ENCODE results near the gene TPPP. TPM values are rescaled to one million over a fixed set of nuclear protein-coding genes. Genes with fewer than 3 reads are reported as not detected.
A peak's percentile ranks its signal among the peaks of the same experiment; 100 is the strongest.
"Not testable (repeated sequence)": the region's sequence is repeated elsewhere in the genome, so short reads cannot be mapped to it uniquely, and the experiment has no call there.

TPPP gene
- total RNA-seq (10 to 100 TPM in 1 of 2 donors, 1 to 10 TPM in 1; 6.4 to 24.1 TPM), polyA plus RNA-seq (1 to 10 TPM; 3.7 to 5.2 TPM)
- long read RNA-seq, donor 1 = 0 reads
- long read RNA-seq, donor 2 = 0 reads
- long read RNA-seq, donor 3 = 0 reads
- long read RNA-seq, donor 4 = 0 reads
- long read RNA-seq, donor 5, full-length matches to known transcripts = 3 of 3 reads
- long read RNA-seq, donor 5, partial matches to known transcripts = 0 of 3 reads
- long read RNA-seq, donor 5, other reads (novel, unspliced or antisense) = 0 of 3 reads

DNA sequence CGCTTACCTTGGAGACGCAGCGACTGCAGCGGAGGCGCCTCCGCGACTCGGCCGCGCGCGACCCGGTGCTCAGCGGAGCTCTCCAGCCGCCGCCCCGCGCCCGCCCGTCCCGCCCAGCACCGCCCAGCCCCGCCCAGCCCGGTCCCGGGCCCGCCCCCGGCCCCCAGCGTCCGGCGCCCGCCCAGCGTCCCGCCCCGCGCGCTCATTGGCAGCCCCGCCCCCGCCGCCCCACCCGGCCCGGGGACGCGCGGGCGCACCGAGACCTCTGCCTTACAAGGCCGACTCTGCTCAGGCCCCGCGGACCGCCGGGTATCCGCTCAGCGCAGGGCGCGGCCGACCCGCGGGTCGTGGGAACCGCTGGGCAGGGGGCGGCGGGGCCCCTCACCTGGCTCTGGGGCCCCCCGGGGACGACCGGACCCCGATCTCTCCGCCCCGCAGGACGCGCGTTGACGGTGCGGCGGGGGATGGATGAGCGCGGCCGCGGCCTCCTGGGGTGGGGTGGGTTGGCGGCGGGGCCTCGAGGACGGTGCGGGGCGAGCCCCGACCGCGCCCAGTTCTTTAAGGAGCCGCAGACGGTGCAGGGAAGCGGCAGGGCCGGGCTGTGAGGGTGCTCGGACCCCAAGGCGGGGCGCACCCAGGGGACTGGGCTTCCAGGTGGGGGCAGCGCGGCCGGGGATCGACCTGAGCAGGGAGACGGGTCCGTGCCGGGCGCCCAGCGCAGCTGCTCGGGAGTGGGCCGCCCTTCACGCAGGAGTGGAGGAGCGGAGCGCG is at the start of gene TPPP:
Gene TPPP (minus strand): TSS at position 82 of the 771 bp plus-strand sequence. CDS start 15,292 bp downstream, outside the sequence.
- Histone ChIP-seq H3K4me3 (peak within 1 kb of the TSS; percentile 35), H3K27ac (ENCODE audit: low read depth in 1 of 2, low read length in 1 of 2) (peak within 1 kb of the TSS in 1 of 2 donors; percentile 97)
- not testable (repeated sequence) for H3K9ac ChIP-seq (ENCODE audit: insufficient read depth in 1 of 2, low read length in 2 of 2); H3K9me3 ChIP-seq (ENCODE audit: control insufficient read depth in 4 of 4, insufficient read depth in 3 of 4, low read length in 3 of 4); H3K36me3 ChIP-seq (ENCODE audit: control insufficient read depth in 4 of 4, insufficient read depth in 4 of 4, low read length in 4 of 4); H3K27me3 ChIP-seq (ENCODE audit: control insufficient read depth in 3 of 3, insufficient read depth in 3 of 3, low read length in 2 of 3); H3K4me1 ChIP-seq (ENCODE audit: control insufficient read depth in 5 of 5, insufficient read depth in 5 of 5, low read length in 5 of 5)
- DNase-seq (peak; percentile 85 to 88 (median 88)), ATAC-seq (ENCODE audit: insufficient read depth, low FRiP score) (peak; percentile 96)
- WGBS, 2 donors = 1 to 2% methylated on average over 57 to 100 of the region's 109 CpGs

DNA sequence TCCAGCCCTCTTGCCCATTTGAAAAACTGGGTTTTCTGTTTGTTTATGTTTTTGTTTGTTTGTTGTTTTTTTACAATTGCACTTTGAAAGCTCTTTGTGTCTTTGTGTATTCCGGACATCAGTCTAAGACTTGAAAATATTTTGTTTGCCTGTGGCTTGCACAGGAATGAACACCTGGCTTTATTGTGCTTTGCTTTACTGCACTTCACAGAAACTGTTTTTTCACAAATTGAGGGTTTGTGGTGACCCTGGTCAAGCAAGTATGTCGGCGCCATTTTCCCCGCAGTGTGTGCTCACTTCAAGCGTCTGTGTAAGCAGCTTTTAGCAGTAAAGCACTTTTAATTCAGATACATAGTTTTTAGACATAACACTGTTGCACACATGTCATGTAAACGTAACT is 49.1 kb upstream of the TPPP start:
- not testable (repeated sequence) for H3K9ac ChIP-seq (ENCODE audit: insufficient read depth in 1 of 2, low read length in 2 of 2); H3K9me3 ChIP-seq (ENCODE audit: control insufficient read depth in 4 of 4, insufficient read depth in 3 of 4, low read length in 3 of 4); H3K27me3 ChIP-seq (ENCODE audit: control insufficient read depth in 3 of 3, insufficient read depth in 3 of 3, low read length in 2 of 3); DNase-seq; H3K4me3 ChIP-seq; H3K27ac ChIP-seq (ENCODE audit: low read depth in 1 of 2, low read length in 1 of 2); H3K4me1 ChIP-seq (ENCODE audit: control insufficient read depth in 5 of 5, insufficient read depth in 5 of 5, low read length in 5 of 5); ATAC-seq (ENCODE audit: insufficient read depth, low FRiP score)
- peaks cover 0 to 16% (median 0%) of the 10 kb centered on the region in 4 donors for H3K36me3 ChIP-seq (ENCODE audit: control insufficient read depth in 4 of 4, insufficient read depth in 4 of 4, low read length in 4 of 4)
- 85 to 91% methylated on average over 6 of the region's 6 CpGs for WGBS, 2 donors

DNA sequence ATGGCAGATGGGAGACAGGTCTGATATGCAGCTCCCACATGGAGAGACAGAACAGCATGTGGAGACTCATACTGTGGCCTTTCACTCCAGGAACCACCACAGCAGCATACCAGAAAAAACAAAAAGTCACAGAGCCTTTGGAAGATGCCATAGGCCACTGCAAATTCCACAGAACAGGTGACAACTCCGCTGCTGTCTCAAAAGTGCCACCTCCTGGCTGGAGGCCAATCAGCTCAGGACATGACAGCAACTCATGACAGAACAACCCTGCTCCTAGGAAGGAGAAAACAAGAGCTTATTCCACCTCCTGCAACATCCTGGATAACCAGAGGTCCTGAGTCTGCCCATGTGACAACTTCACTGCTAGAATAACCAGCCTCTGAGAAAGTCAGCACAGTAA is 41.0 kb upstream of the TPPP start:
- not testable (repeated sequence) for H3K9ac ChIP-seq (ENCODE audit: insufficient read depth in 1 of 2, low read length in 2 of 2); H3K4me3 ChIP-seq; ATAC-seq (ENCODE audit: insufficient read depth, low FRiP score); H3K27ac ChIP-seq (ENCODE audit: low read depth in 1 of 2, low read length in 1 of 2); DNase-seq; H3K9me3 ChIP-seq (ENCODE audit: control insufficient read depth in 4 of 4, insufficient read depth in 3 of 4, low read length in 3 of 4); H3K4me1 ChIP-seq (ENCODE audit: control insufficient read depth in 5 of 5, insufficient read depth in 5 of 5, low read length in 5 of 5); H3K27me3 ChIP-seq (ENCODE audit: control insufficient read depth in 3 of 3, insufficient read depth in 3 of 3, low read length in 2 of 3)
- 31 to 90% methylated on average over 1 of the region's 1 CpG for WGBS, 2 donors
- peaks cover 0 to 23% (median 0%) of the 10 kb centered on the region in 4 donors for H3K36me3 ChIP-seq (ENCODE audit: control insufficient read depth in 4 of 4, insufficient read depth in 4 of 4, low read length in 4 of 4)

DNA sequence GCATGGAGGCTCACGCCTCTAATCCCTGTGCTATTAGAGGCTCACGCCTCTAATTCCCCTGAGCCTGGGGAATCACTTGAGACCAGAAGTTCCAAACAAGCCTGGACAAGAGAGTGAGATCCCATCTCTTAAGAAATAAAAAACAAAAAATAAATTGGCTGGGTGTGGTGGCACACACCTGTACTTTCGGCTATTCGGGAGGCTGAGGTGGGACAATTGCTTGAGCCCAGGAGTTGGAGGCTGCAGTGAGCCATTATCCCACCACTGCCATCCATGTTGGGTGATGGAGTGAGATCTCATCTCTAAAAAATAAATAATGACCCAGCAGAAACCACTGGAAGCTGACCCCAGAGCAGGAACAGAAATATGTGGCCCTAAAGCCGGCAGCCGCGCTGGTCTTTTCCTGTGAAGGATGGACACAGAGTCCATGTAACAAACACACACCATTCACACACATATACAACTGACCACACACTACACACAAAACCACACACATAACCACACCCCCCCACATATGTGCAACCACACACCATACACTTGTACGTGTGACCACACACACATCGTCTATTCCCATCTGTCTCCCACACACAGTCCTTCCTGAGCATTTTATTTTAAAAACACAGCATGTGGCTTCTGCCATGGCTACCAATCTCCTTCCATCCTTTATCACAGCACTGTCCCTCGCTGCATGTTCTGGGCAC is 39.8 kb upstream of the TPPP start:
- H3K27ac ChIP-seq (ENCODE audit: low read depth in 1 of 2, low read length in 1 of 2); ATAC-seq (ENCODE audit: insufficient read depth, low FRiP score); H3K4me1 ChIP-seq (ENCODE audit: control insufficient read depth in 5 of 5, insufficient read depth in 5 of 5, low read length in 5 of 5); H3K4me3 ChIP-seq; H3K9me3 ChIP-seq (ENCODE audit: control insufficient read depth in 4 of 4, insufficient read depth in 3 of 4, low read length in 3 of 4); H3K9ac ChIP-seq (ENCODE audit: insufficient read depth in 1 of 2, low read length in 2 of 2); DNase-seq; H3K27me3 ChIP-seq (ENCODE audit: control insufficient read depth in 3 of 3, insufficient read depth in 3 of 3, low read length in 2 of 3): not testable (repeated sequence)
- WGBS, 2 donors = 89 to 97% methylated on average over 7 of the region's 10 CpGs
- H3K36me3 ChIP-seq (ENCODE audit: control insufficient read depth in 4 of 4, insufficient read depth in 4 of 4, low read length in 4 of 4) = peaks cover 0 to 23% (median 0%) of the 10 kb centered on the region in 4 donors

DNA sequence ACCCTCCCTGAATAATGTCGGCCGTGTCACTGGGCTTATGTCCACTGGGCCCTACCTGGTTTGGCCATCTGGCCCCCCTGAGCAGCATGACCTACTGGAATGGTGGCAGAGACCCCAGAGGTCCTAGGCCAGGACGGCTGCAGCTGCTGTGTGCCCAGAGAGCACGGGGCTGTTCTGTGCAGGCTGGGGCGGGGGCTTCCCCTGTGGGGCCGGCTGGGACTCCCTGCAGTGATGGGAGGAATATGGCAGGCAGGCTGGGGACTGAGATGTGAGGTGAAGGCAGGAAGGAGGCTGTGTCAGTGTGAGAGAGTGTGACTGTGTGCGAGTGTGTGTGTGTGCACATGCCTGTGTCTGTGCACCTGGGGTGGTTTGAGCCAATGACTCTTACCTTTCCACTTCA is 36.1 kb upstream of the TPPP start:
- H3K4me1 ChIP-seq (ENCODE audit: control insufficient read depth in 5 of 5, insufficient read depth in 5 of 5, low read length in 5 of 5); H3K27me3 ChIP-seq (ENCODE audit: control insufficient read depth in 3 of 3, insufficient read depth in 3 of 3, low read length in 2 of 3); H3K9ac ChIP-seq (ENCODE audit: insufficient read depth in 1 of 2, low read length in 2 of 2); ATAC-seq (ENCODE audit: insufficient read depth, low FRiP score); H3K27ac ChIP-seq (ENCODE audit: low read depth in 1 of 2, low read length in 1 of 2); H3K4me3 ChIP-seq; DNase-seq; H3K9me3 ChIP-seq (ENCODE audit: control insufficient read depth in 4 of 4, insufficient read depth in 3 of 4, low read length in 3 of 4): not testable (repeated sequence)
- peaks cover 0 to 23% (median 0%) of the 10 kb centered on the region in 4 donors for H3K36me3 ChIP-seq (ENCODE audit: control insufficient read depth in 4 of 4, insufficient read depth in 4 of 4, low read length in 4 of 4)
- WGBS, 2 donors = 79 to 86% methylated on average over 5 of the region's 7 CpGs

DNA sequence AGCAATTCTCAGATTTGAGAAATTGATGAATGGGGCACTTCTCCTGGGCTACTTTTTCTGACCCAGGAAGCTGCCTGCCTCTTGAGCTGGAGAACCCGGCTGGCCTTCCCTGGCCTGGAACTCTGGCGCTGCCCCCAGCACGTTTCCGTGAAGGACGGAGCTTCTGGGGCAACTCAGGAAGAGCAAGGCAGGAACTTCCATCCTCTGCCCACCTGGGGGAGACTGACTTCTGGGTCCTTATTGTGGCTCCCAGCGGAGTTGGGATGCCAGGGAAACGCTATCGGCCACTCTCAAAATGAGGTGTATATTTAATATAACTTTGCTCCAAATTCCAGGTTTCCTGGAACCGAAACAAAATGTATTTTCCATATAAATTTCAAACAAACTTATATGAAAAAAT is 33.9 kb upstream of the TPPP start:
- DNase-seq (peak in 1 of 3 donors; percentile 6), ATAC-seq (ENCODE audit: insufficient read depth, low FRiP score) (peak; percentile 82)
- peaks cover 0 to 15% (median 0%) of the 10 kb centered on the region in 4 donors for H3K36me3 ChIP-seq (ENCODE audit: control insufficient read depth in 4 of 4, insufficient read depth in 4 of 4, low read length in 4 of 4)
- not testable (repeated sequence) for H3K9me3 ChIP-seq (ENCODE audit: control insufficient read depth in 4 of 4, insufficient read depth in 3 of 4, low read length in 3 of 4); H3K9ac ChIP-seq (ENCODE audit: insufficient read depth in 1 of 2, low read length in 2 of 2); H3K4me1 ChIP-seq (ENCODE audit: control insufficient read depth in 5 of 5, insufficient read depth in 5 of 5, low read length in 5 of 5); H3K27ac ChIP-seq (ENCODE audit: low read depth in 1 of 2, low read length in 1 of 2); H3K27me3 ChIP-seq (ENCODE audit: control insufficient read depth in 3 of 3, insufficient read depth in 3 of 3, low read length in 2 of 3); H3K4me3 ChIP-seq
- WGBS, 2 donors = 43 to 71% methylated on average over 4 to 7 of the region's 9 CpGs

DNA sequence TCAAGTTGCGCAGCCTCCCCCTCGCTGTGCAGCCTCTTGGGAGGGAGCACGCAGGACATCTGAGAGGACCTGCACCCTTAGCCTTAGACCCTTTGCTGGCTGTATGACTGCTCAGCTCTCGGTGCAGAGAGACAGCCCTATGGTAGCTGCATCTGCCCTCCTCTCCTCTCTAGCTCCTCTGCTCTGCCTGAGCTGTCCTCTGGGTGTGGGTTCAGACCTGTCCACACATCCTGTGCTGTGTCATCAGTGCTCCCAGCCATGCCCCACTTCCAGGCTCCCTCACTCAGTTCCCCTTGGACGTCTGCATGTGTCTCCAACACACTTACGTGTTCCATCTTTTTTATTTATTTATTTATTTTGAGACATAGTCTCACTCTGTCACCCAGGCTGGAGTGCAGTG is 30.7 kb upstream of the TPPP start:
- H3K27me3 ChIP-seq (ENCODE audit: control insufficient read depth in 3 of 3, insufficient read depth in 3 of 3, low read length in 2 of 3); H3K4me1 ChIP-seq (ENCODE audit: control insufficient read depth in 5 of 5, insufficient read depth in 5 of 5, low read length in 5 of 5); H3K9me3 ChIP-seq (ENCODE audit: control insufficient read depth in 4 of 4, insufficient read depth in 3 of 4, low read length in 3 of 4); H3K36me3 ChIP-seq (ENCODE audit: control insufficient read depth in 4 of 4, insufficient read depth in 4 of 4, low read length in 4 of 4); H3K27ac ChIP-seq (ENCODE audit: low read depth in 1 of 2, low read length in 1 of 2); DNase-seq; H3K4me3 ChIP-seq; ATAC-seq (ENCODE audit: insufficient read depth, low FRiP score); H3K9ac ChIP-seq (ENCODE audit: insufficient read depth in 1 of 2, low read length in 2 of 2): not testable (repeated sequence)
- 66 to 78% methylated on average over 2 of the region's 6 CpGs for WGBS, 2 donors

DNA sequence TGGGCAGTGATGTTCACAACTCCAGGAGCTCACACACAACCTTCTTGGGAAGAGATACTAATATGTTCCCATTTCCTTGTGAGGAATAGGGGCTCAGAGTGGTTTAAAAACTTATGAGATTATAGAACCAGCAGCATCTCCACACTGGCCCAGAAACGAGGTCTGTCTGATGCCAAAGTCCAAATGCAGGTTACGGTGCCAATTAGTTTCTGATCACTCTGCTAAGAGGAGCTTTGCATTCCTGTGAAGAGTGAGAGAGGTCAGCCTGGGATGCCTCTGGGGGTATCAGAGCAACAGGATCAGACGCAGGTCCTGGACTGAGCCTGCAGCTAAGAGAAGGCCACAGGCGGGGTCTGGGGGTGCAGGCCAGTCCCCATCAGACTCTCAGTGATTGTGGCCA is 30.2 kb upstream of the TPPP start:
- H3K9me3 ChIP-seq (ENCODE audit: control insufficient read depth in 4 of 4, insufficient read depth in 3 of 4, low read length in 3 of 4); ATAC-seq (ENCODE audit: insufficient read depth, low FRiP score); H3K4me3 ChIP-seq; H3K27ac ChIP-seq (ENCODE audit: low read depth in 1 of 2, low read length in 1 of 2); H3K36me3 ChIP-seq (ENCODE audit: control insufficient read depth in 4 of 4, insufficient read depth in 4 of 4, low read length in 4 of 4); H3K4me1 ChIP-seq (ENCODE audit: control insufficient read depth in 5 of 5, insufficient read depth in 5 of 5, low read length in 5 of 5); DNase-seq; H3K27me3 ChIP-seq (ENCODE audit: control insufficient read depth in 3 of 3, insufficient read depth in 3 of 3, low read length in 2 of 3); H3K9ac ChIP-seq (ENCODE audit: insufficient read depth in 1 of 2, low read length in 2 of 2): not testable (repeated sequence)
- WGBS, 2 donors = 75 to 100% methylated on average over 1 to 2 of the region's 4 CpGs

Measured in lung (tissue), 14 donors.